Fibroblast of the aortic adventitia (primary cell): ENCODE results near the gene ETS2. TPM values are rescaled to one million over a fixed set of nuclear protein-coding genes. Genes with fewer than 3 reads are reported as not detected.

Experiments used
- DNase-seq: peaks from one replicate; pipeline ENCODE4 v3.0.0-alpha.2; 2010; ENCODE audit warnings: low read depth
- H3K4me3 ChIP-seq: 2 replicates; pipeline ENCODE4 v1.5.1; 2011; ENCODE audit warnings: low read depth, mild to moderate bottlenecking, control low read depth, low read length, moderate library complexity
- total RNA-seq: library from RNA; depleted of rRNA; stranded (reverse); fragments of >200 nt; gene quantifications from 2 replicates; pipeline ENCODE4 v1.2.3, GENCODE V29; 2012; ENCODE audit warnings: low replicate concordance
- TF ChIP-seq, protein P1 (sequence below): IDR thresholded peaks from 2 replicates; pipeline ENCODE4 v1.5.1; 2011; ENCODE audit warnings: mild to moderate bottlenecking, low read length, control low read depth, inconsistent platforms; ENCODE audit not compliant: insufficient read depth

ETS2 gene
- total RNA-seq, 1 donor, result 62.6 TPM

DNA sequence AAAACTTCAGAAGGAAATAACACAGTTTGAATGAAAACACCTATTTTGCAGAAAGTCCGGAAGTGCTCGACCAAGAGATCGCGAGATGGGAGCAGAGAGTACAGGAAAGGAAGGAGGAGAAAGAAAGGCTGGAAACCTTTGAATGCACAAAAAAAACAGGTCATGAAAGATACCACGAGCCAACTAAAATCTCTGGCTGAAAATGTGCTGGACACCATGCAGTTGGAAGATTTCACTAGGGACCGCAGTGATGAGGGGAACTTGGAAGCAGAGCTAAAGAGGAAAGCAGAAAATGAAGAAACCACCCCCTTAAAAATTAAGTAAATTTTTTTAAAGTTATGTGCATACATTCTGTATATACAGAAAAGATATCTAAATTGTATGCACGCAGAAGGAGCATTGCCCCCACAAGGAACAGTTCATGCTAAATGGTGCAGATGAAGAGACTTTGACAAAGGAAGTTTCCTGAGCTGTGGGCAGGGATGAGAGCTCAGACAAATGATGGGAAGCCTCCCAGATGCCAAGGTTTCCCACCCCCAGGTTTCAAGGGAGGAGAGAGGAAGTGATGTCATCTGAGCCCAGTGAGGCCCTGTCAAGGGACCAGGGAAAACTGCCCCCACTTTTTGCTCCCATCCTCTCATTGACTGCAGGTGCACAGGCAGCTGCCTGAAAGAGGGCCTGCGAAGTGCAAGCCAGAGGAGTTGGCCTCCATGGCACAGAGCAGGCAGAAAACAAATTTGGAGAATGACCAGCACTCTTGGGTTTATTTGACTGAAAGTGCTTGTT, 52.5 kb downstream of the ETS2 start:
- no peak for DNase-seq
- H3K4me3 ChIP-seq, result no peak overlapping the region
- TF ChIP-seq, protein P1, sequence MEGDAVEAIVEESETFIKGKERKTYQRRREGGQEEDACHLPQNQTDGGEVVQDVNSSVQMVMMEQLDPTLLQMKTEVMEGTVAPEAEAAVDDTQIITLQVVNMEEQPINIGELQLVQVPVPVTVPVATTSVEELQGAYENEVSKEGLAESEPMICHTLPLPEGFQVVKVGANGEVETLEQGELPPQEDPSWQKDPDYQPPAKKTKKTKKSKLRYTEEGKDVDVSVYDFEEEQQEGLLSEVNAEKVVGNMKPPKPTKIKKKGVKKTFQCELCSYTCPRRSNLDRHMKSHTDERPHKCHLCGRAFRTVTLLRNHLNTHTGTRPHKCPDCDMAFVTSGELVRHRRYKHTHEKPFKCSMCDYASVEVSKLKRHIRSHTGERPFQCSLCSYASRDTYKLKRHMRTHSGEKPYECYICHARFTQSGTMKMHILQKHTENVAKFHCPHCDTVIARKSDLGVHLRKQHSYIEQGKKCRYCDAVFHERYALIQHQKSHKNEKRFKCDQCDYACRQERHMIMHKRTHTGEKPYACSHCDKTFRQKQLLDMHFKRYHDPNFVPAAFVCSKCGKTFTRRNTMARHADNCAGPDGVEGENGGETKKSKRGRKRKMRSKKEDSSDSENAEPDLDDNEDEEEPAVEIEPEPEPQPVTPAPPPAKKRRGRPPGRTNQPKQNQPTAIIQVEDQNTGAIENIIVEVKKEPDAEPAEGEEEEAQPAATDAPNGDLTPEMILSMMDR, result no peak

DNA sequence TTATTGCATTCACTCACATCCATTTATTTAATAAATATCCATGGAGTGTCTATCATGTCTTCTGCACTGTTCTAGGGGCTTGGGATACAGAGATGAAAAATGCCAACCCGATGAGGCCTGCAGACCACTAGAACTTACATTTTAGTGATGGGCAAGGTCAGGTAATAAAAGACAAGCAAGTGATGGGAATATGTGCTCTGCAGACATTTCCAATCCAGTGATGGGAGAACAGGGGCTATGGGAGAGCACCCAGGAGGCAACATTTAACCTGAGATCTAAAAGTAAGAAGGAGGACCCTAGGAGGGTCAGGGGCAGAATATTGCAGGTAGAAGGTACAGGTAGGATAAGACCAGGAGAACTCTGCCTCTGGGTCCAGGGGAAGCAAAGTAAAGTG, 53.1 kb downstream of the ETS2 start:
- DNase-seq, result no peak
- no peak overlapping the region for H3K4me3 ChIP-seq
- TF ChIP-seq, protein P1, result no peak

DNA sequence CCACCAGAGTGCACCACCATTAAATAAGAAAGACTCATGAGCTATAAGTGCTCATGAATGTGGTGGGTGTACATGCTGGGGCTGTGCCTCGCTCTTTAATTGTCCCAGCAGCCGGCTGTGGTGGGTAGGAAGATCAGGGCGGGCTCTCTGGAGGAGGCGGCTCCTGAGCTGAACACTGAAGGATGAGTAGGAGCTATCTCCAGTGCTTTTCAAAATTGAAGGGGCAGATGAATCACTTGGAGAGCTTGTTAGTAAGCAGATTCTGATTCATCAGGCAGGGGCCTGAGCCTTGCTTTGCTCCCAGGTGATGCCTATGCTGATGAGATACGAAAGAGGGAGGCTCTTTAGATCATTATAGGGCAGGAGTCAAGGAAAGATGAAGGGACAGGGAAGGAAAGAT, 54.1 kb downstream of the ETS2 start:
- DNase-seq, result no peak
- TF ChIP-seq, protein P1, result no peak
- H3K4me3 ChIP-seq, result no peak overlapping the region

DNA sequence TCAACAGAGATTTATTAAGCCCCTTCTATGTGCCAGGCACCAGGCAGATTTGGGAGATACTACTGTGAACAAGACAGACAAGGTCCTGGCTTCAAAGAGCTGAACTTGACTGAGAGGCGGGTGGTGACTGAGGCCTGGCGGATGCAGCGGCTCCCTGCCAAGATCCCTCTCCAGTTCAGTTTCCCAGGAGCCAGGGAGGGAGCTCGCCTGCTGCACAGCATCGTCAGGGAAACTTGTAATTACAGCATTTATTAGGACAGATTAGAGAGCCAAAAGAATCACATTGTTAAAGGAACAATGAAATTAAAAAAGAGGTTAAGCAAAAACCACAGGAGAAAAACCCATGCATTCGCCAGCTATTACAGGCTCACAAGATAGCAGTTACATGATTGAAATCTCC, 55.3 kb downstream of the ETS2 start:
- DNase-seq, result peak; percentile 16
- TF ChIP-seq, protein P1, result no peak
- H3K4me3 ChIP-seq, result no peak overlapping the region

- TF ChIP-seq, protein P1, result no peak
- no peak for DNase-seq
- H3K4me3 ChIP-seq, result no peak overlapping the region
These were observed 56.4 kb downstream of the ETS2 start for GRCh38 chr21:38861989-38862683.

DNA sequence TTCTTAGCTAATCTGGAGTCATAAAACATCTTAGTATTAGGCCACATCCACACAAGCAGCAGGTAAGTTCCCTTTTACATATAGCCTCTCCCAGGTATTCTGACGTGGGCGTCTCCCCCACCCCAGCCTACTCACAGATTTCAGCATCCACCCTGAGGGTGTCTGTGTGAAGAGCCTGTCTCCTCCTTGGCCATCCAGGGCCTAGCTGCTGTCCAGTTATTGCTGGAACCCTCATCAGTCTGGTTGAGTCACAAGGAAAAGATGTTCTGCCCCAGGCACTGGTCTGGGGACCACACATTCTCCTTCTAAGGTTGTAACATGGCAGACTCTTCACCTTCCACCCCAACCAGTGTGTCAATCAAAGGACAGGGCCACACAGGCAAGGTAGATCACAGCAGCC, 57.6 kb downstream of the ETS2 start:
- no peak overlapping the region for H3K4me3 ChIP-seq
- no peak for DNase-seq
- TF ChIP-seq, protein P1, result no peak
